OCI-LY7 (cell line): ENCODE data around the gene PODN. TPM values are rescaled to one million over a fixed set of nuclear protein-coding genes. Genes with fewer than 3 reads are reported as not detected.

ENCODE experiments used
- BruUV-seq: library from RNA; stranded (reverse); fragments of 400-500 nt; replicated peaks from 2 replicates; lab custom pipeline; 2021; lab: Mats Ljungman, UMichigan
- CTCF ChIA-PET: fragments of 300-600 bp; sonication (Branson Sonifier 250); formaldehyde crosslinking; loops from one replicate; lab custom pipeline; 2022; ENCODE audit warnings: antibody characterized with exemption; ENCODE audit not compliant: unreplicated experiment; lab: Charles Lee
- POLR2A ChIA-PET: fragments of 300-600 bp; sonication (Branson Sonifier 250); formaldehyde crosslinking; loops from one replicate; lab custom pipeline; 2022; ENCODE audit warnings: antibody characterized with exemption; lab: Charles Lee
- DNase-seq: peaks from one replicate; pipeline ENCODE4 v3.0.0-alpha.2; 2015; ENCODE audit warnings: low spot score
- H2AFZ ChIP-seq: fragments of 200-600 bp; sonication (generic), shearing (Covaris generic); 2 replicates; pipeline ENCODE4 v1.6.1; 2014; ENCODE audit warnings: mild to moderate bottlenecking, antibody characterized with exemption, low read length, moderate library complexity
- H3K27ac ChIP-seq: fragments of 200-600 bp; sonication (generic); 2 replicates; pipeline ENCODE4 v1.5.1; 2014; ENCODE audit warnings: mixed run types, low read depth, mild to moderate bottlenecking, moderate library complexity, low read length, inconsistent platforms; ENCODE audit not compliant: poor library complexity, severe bottlenecking
- H3K36me3 ChIP-seq: fragments of 200-600 bp; sonication (generic); 2 replicates; pipeline ENCODE4 v1.6.1; 2014; ENCODE audit warnings: mild to moderate bottlenecking, antibody characterized with exemption, low read length, moderate library complexity, mixed read lengths; ENCODE audit not compliant: insufficient read depth
- H3K4me1 ChIP-seq: fragments of 200-600 bp; sonication (generic); 2 replicates; pipeline ENCODE4 v1.5.1; 2014; ENCODE audit warnings: mild to moderate bottlenecking, low read length; ENCODE audit not compliant: insufficient read depth, poor library complexity, severe bottlenecking
- H3K4me2 ChIP-seq: fragments of 200-600 bp; sonication (generic); 2 replicates; pipeline ENCODE4 v1.6.1; 2014; ENCODE audit warnings: mild to moderate bottlenecking, low read length
- H3K4me3 ChIP-seq: fragments of 200-600 bp; sonication (generic); 2 replicates; pipeline ENCODE4 v1.5.1; 2014; ENCODE audit warnings: mild to moderate bottlenecking, low read depth, low read length; ENCODE audit not compliant: poor library complexity, severe bottlenecking
- H3K79me2 ChIP-seq: fragments of 200-600 bp; sonication (generic); 2 replicates; pipeline ENCODE4 v1.6.1; 2016; ENCODE audit warnings: low read depth, mild to moderate bottlenecking, low read length, moderate library complexity, mixed read lengths; ENCODE audit not compliant: insufficient read depth
- H3K9me2 ChIP-seq: fragments of 200-600 bp; sonication (generic); 2 replicates; pipeline ENCODE4 v1.6.1; 2016; ENCODE audit warnings: mild to moderate bottlenecking, low read length, mixed read lengths; ENCODE audit not compliant: insufficient read depth
- H3K9me3 ChIP-seq: fragments of 200-600 bp; sonication (generic); 2 replicates; pipeline ENCODE4 v1.6.1; 2014; ENCODE audit warnings: mild to moderate bottlenecking, mixed run types, low read length, mixed read lengths
- H4K20me1 ChIP-seq: fragments of 200-600 bp; sonication (generic); 2 replicates; pipeline ENCODE4 v1.6.1; 2014; ENCODE audit warnings: mild to moderate bottlenecking, antibody characterized with exemption, low read length, moderate library complexity, mixed read lengths; ENCODE audit not compliant: insufficient read depth
- CTCF ChIP-seq: fragments of 200-600 bp; sonication (generic); conservative IDR thresholded peaks from 2 replicates; pipeline ENCODE4 v1.5.1; 2014; ENCODE audit warnings: mild to moderate bottlenecking, antibody characterized with exemption, low read length, moderate library complexity, mixed read lengths
- EZH2phosphoT487 ChIP-seq: fragments of 200-600 bp; sonication (generic); IDR thresholded peaks from 2 replicates; pipeline ENCODE4 v1.6.1; 2018; ENCODE audit warnings: low read depth, borderline replicate concordance, mild to moderate bottlenecking, mixed run types, antibody characterized with exemption, low read length, moderate library complexity, mixed read lengths
- intact Hi-C: fragments of 100-400 bp; cut with micrococcal nuclease; formaldehyde crosslinking; loops from one replicate; pipeline ENCODE4 v1.10.0; 2022; ENCODE audit not compliant: unreplicated experiment
- total RNA-seq, 2 experiments: library from RNA; depleted of rRNA in 1 of 2; stranded (reverse); fragments of >200 nt in 1 of 2; shearing (Covaris generic) in 1 of 2; gene quantifications; 2 replicates each; pipeline ENCODE4 v1.2.3, GENCODE V29; 2014 to 2022

Gene PODN
- total RNA-seq, 2 experiments from 2014 or later = not detected

GRCh38 chr1:53107090-53107489 lies 45.1 kb downstream of the PODN start:
- TF ChIP-seq EZH2phosphoT487 (no peak), CTCF (no peak)
- intact Hi-C loops = no loop called here
- Histone ChIP-seq H3K9me2 (no peaks in the 10 kb centered on the region), H3K4me1 (no peaks in the 10 kb centered on the region), H3K4me2 (no peak overlapping the region), H4K20me1 (no peaks in the 10 kb centered on the region), H3K27ac (no peak overlapping the region), H3K79me2 (no peaks in the 10 kb centered on the region), H3K4me3 (no peak overlapping the region), H2AFZ (no peak overlapping the region), H3K36me3 (no peaks in the 10 kb centered on the region), H3K9me3 (no peaks in the 10 kb centered on the region)
- no peak for DNase-seq
- no TSS peak for BruUV-seq
- ChIA-PET CTCF (no interaction called here), POLR2A (no interaction called here)

- POLR2A ChIA-PET = no interaction called here
- Histone ChIP-seq H3K4me2 (no peak overlapping the region), H3K36me3 (no peaks in the 10 kb centered on the region), H2AFZ (no peak overlapping the region), H3K79me2 (no peaks in the 10 kb centered on the region), H3K9me3 (no peaks in the 10 kb centered on the region), H3K9me2 (no peaks in the 10 kb centered on the region), H3K27ac (no peak overlapping the region), H4K20me1 (no peaks in the 10 kb centered on the region), H3K4me1 (no peaks in the 10 kb centered on the region), H3K4me3 (no peak overlapping the region)
- CTCF ChIA-PET = no interaction called here
- no peak for DNase-seq
- TF ChIP-seq CTCF (no peak), EZH2phosphoT487 (no peak)
- BruUV-seq = no TSS peak
- intact Hi-C loops = no loop called here
Observed at GRCh38 chr1:53107570-53108322, 45.7 kb downstream of the PODN start.
